GM21360 (cell line): ENCODE measurements around the gene TSHZ3.

Experiments used
- ATAC-seq: cut with Tn5 transposase; IDR thresholded peaks from one replicate; pipeline ENCODE4 v1.9.1; 2021; ENCODE audit warnings: mild to moderate bottlenecking, moderate library complexity; ENCODE audit not compliant: unreplicated experiment

Gene TSHZ3

DNA sequence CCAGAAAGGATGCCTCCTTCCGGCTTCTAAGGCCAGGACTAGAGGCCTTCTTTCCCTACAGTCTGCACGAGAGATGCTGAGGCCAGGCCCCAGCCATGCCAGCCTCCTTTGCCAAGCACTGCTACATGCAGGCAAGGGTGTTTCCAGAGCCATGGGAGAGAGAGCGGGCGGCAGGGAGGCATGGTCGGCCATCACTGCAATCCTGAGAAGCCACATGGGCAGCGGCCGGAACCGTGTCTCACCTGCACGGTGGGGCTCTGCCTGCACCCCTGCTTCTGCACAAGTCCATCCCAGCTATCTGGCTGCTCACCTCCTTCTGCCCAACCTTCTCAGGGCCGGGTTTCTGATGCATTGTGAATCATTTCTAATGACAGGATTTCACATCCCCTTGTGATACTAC, 35.1 kb downstream of the TSHZ3 start:
- no peak for ATAC-seq

- no peak for ATAC-seq
These were observed 35.8 kb downstream of the TSHZ3 start for GRCh38 chr19:31313291-31314030.

DNA sequence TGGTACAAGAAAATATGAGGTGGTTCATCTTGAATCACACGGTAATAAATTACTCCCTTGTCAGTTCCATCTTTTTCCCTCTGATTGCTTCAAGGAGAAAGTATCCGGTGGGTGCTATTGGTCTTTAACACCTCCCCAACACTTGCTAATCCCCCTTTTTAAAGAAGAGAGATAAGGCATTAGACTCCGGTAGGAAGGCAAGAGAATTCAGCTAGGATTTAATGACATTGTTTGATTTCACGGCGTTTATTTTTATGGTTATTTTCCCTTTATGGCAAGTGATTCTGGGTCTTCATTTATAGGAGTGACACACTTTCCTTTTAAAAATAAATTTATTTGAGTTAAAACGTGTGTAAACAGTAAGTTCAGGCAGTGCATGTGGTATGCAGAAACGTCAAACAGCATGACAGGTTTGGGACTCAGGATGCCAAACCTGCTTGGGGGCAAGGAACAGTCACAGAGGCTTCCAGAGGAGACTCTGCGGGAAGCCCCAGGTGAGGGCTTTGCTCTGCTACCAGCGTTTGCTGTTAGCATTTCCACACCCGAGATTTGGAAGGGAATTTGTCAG, 36.5 kb downstream of the TSHZ3 start:
- no peak for ATAC-seq

GRCh38 chr19:31312009-31312676, 37.1 kb downstream of the TSHZ3 start:
- no peak for ATAC-seq

- no peak for ATAC-seq
These were observed 38.7 kb downstream of the TSHZ3 start for GRCh38 chr19:31310432-31311133.

DNA sequence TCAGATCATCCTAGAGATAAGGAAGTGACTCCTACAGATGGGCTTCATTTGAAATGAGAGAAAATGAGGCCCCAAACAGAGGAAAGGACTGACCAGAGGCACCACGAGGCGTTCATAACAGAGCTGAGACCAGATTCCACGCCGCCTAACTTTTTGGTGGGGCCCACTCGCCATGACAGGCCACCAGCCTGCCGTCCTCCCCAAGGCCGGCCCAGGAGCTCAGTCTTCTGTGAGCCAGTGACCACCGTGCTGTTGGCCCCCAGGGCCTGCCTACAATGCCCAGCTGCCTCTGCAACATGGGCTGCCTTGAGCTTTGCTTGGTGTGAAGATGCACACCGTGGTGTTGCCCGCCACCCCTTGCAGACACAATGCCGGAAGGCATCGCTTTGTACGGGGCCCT, 40.5 kb downstream of the TSHZ3 start:
- no peak for ATAC-seq

GRCh38 chr19:31307071-31307669, 42.1 kb downstream of the TSHZ3 start:
- no peak for ATAC-seq

GRCh38 chr19:31306006-31306753, 43.1 kb downstream of the TSHZ3 start:
- no peak for ATAC-seq

GRCh38 chr19:31304831-31305312, 44.4 kb downstream of the TSHZ3 start:
- no peak for ATAC-seq

DNA sequence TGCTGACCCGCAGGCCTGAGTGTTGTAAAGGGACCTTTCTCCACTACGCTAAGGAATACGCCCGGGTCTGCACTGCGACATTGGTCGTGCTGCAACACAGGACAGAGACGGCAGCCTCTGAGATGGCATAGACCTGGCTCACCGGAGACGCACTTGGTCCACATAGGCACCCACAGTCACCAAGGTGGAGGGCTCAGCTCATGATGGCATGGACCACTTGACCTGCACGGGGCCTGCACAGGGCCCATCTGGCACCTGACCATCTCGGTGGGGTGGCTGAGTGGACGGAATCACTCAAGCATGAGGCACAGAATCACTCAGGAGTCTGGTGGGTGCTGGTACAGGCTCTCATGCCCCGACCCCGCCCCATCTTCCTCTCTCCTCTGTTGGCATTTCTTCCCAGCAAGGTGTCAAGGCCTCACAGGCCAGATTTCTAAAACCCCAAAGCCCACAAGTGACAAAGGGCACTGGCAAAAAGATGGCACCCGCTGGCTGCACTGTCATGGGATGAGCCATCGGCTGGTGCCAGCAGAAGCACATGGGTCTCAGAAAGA, 45.9 kb downstream of the TSHZ3 start:
- ATAC-seq: no peak

GRCh38 chr19:31301306-31301980, 47.8 kb downstream of the TSHZ3 start:
- no peak for ATAC-seq

DNA sequence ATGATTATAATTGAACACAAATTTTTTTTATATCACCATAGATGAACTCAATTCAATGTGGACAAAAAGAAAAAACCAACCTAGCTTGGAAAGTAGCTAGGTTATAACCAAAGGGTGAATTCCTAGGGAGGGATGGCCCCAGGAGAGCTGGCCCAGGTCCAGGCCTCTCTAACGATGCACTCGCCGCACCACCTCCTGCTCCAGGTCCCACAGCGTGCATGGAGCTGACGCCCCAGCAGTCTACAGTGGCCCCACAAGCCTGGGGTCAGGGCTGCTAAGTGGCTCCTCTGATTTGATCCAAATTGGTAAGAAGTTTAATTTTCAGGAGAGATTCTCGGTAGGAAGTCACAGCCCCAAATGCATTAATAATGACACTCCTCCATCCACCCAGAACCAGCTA, 48.8 kb downstream of the TSHZ3 start:
- no peak for ATAC-seq

GRCh38 chr19:31299665-31300064, 49.6 kb downstream of the TSHZ3 start:
- no peak for ATAC-seq

DNA sequence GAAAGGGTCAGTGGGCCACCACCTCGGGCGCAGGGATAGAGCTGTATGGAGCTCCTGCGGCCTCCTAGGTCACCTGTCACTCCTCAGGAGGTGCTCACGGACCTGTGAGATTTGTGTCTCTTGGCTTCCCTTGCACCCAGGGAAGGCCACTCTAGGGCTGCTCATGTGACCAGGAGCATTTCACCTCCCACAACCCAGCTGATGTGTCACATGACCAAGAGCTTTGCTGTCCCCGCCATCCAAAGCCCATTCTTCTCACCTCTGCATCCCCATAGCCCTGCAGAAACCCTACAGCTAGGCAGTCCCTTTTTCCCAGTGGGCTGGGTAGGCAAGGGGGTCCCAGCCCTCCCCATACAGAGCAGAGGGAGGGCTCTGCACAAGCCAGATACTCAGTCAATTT, 51.2 kb downstream of the TSHZ3 start:
- no peak for ATAC-seq

DNA sequence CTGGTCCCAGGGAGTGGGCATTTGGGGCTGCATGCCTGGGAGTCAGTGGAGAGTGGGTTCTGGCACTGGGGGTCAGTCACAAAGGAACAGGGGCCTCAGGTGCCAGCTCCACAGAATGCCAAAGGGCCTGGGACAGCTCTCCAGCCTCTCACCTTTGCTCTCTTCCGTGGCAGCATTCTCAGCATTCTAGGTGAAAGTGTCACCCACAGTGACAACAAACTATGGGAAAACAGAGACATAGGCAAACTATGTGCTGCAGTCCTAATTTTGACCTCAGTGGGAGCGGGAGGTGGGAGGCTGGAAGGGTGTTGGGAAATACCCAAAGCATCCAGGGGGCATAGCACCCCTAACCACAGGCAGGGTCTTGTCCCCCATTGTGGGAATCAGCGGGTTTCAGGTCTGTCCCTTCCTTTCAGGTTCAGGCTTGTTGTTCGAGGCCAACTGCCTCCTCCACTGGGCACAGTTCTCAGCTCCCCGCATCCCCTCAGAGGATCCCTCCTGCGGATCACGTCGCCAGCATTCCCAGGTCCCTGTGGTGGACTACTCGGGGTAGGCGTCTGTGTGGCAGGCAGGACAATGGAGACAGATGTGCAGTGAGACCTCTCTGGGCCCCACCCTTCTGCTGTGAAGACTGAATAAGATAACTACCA, 52.4 kb downstream of the TSHZ3 start:
- ATAC-seq: no peak

- ATAC-seq: no peak
These were observed 55.0 kb downstream of the TSHZ3 start for GRCh38 chr19:31294189-31294588.

DNA sequence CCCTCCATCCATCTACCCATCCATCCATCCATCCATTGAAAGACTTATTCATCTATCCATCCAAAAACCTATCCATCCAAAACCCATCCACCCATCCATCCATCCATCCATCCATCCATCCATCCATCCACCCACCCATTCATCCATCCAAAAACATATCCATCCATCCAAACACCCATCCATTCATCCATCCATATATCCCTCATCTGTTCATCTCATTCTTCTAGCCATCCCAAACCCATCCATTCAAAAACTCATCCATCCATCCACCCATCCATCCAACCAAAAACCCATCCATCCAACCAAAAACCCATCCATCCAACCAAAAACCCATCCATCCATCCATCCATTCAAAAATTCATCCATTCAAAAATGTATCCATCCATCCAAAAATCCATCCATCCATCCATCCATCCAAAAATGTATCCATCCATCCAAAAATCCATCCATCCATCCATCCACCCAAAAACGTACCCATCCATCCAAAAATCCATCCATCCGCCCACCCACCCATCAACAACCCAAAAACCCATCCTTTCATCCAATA, 56.5 kb downstream of the TSHZ3 start:
- no peak for ATAC-seq

GRCh38 chr19:31290931-31291590, 58.2 kb downstream of the TSHZ3 start:
- no peak for ATAC-seq
